ENCODE results near the gene PI16.

DNA sequence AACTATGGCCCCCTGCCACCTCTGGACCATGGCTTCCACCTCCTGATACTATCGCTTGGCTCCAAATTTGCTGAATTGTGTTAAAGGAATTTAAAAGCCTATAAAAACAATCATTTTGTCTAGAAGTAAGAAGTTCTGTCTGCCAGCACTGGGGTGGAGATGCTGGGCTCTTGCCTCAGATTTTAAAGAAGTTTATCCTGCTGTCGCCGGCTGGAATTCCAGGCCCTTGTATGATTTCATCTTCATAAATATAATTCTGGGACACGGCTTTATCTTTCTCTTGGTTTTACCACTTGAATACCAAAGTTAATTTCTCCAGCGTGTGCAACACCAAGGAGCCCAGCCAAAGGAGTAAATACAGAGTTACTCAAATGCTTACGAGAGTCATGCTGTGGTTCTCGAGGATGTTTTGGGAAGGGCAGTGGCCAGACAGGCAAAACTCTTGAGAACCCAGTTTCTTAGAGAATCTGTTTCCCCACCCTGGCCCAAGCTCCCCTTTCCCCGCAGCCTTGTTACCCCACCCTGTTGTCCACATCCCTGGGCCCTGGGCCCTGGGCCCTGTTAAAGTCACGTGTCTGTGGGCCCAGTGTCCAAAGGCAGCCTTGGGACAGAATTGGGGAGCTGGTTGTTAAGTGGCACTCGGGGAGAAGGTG is 36.9 kb upstream of the PI16 start:
- TF ChIP-seq, protein P1, sequence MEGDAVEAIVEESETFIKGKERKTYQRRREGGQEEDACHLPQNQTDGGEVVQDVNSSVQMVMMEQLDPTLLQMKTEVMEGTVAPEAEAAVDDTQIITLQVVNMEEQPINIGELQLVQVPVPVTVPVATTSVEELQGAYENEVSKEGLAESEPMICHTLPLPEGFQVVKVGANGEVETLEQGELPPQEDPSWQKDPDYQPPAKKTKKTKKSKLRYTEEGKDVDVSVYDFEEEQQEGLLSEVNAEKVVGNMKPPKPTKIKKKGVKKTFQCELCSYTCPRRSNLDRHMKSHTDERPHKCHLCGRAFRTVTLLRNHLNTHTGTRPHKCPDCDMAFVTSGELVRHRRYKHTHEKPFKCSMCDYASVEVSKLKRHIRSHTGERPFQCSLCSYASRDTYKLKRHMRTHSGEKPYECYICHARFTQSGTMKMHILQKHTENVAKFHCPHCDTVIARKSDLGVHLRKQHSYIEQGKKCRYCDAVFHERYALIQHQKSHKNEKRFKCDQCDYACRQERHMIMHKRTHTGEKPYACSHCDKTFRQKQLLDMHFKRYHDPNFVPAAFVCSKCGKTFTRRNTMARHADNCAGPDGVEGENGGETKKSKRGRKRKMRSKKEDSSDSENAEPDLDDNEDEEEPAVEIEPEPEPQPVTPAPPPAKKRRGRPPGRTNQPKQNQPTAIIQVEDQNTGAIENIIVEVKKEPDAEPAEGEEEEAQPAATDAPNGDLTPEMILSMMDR (IDR thresholded peaks at IDR 0.05): no peak
- no peak for TF ChIP-seq EP300 (IDR thresholded peaks at IDR 0.05)
